Measurements from ENCODE around the gene DAP.
"Not testable (repeated sequence)": the region's sequence is repeated elsewhere in the genome, so short reads cannot be mapped to it uniquely, and the experiment has no call there.

The DAP gene

GRCh38 chr5:10654566-10654965 is 106.5 kb downstream of the DAP start:
- no peak for DNase-seq (ENCODE audit: low read depth in 2 of 2)

GRCh38 chr5:10653751-10654400 is 107.2 kb downstream of the DAP start:
- DNase-seq (ENCODE audit: low read depth in 2 of 2), result no peak

- DNase-seq (ENCODE audit: low read depth in 2 of 2), result no peak
These were observed 108.0 kb downstream of the DAP start for GRCh38 chr5:10653043-10653442.

GRCh38 chr5:10652606-10653005 is 108.4 kb downstream of the DAP start:
- no peak for DNase-seq (ENCODE audit: low read depth in 2 of 2)

GRCh38 chr5:10652151-10652550 is 108.9 kb downstream of the DAP start:
- DNase-seq (ENCODE audit: low read depth in 2 of 2), result no peak

GRCh38 chr5:10649666-10650380 is 111.2 kb downstream of the DAP start:
- no peak for DNase-seq (ENCODE audit: low read depth in 2 of 2)

GRCh38 chr5:10648806-10649665 is 112.0 kb downstream of the DAP start:
- no peak for DNase-seq (ENCODE audit: low read depth in 2 of 2)

- DNase-seq (ENCODE audit: low read depth in 2 of 2), result no peak
These were observed 113.4 kb downstream of the DAP start for GRCh38 chr5:10647640-10648039.

- no peak for DNase-seq (ENCODE audit: low read depth in 2 of 2)
These were observed 115.4 kb downstream of the DAP start for GRCh38 chr5:10645671-10646070.

GRCh38 chr5:10645146-10645545 is 115.9 kb downstream of the DAP start:
- DNase-seq (ENCODE audit: low read depth in 2 of 2), result no peak

- no peak for DNase-seq (ENCODE audit: low read depth in 2 of 2)
These were observed 116.8 kb downstream of the DAP start for GRCh38 chr5:10644192-10644591.

- no peak for DNase-seq (ENCODE audit: low read depth in 2 of 2)
These were observed 118.7 kb downstream of the DAP start for GRCh38 chr5:10642367-10642766.

- no peak for DNase-seq (ENCODE audit: low read depth in 2 of 2)
These were observed 121.1 kb downstream of the DAP start for GRCh38 chr5:10639846-10640368.

- not testable (repeated sequence) for DNase-seq (ENCODE audit: low read depth in 2 of 2)
These were observed 122.3 kb downstream of the DAP start for GRCh38 chr5:10638723-10639122.

GRCh38 chr5:10637944-10638343 is 123.1 kb downstream of the DAP start:
- no peak for DNase-seq (ENCODE audit: low read depth in 2 of 2)

- no peak for DNase-seq (ENCODE audit: low read depth in 2 of 2)
These were observed 124.5 kb downstream of the DAP start for GRCh38 chr5:10636363-10637142.

- no peak for DNase-seq (ENCODE audit: low read depth in 2 of 2)
These were observed 125.1 kb downstream of the DAP start for GRCh38 chr5:10635867-10636350.

- DNase-seq (ENCODE audit: low read depth in 2 of 2), result no peak
These were observed 125.7 kb downstream of the DAP start for GRCh38 chr5:10635257-10635866.

- DNase-seq (ENCODE audit: low read depth in 2 of 2), result no peak
These were observed 126.5 kb downstream of the DAP start for GRCh38 chr5:10634562-10634961.

GRCh38 chr5:10634050-10634449 is 127.0 kb downstream of the DAP start:
- DNase-seq (ENCODE audit: low read depth in 2 of 2), result no peak

Measured in fibroblast of skin of left biceps (primary cell).